HG02588 (cell line): ENCODE data around the gene PCDHB2.
"Not testable (repeated sequence)": the region's sequence is repeated elsewhere in the genome, so short reads cannot be mapped to it uniquely, and the experiment has no call there.

Experiments
- ATAC-seq: cut with Tn5 transposase; IDR thresholded peaks from one replicate; pipeline ENCODE4 v1.9.1; 2021; ENCODE audit warnings: mild to moderate bottlenecking, moderate library complexity; ENCODE audit not compliant: unreplicated experiment

PCDHB2 gene

GRCh38 chr5:141094481-141095262, at the start of gene PCDHB2:
Gene PCDHB2 (plus strand): TSS chr5:141094615. CDS start chr5:141094791, 176 bp downstream.
- ATAC-seq, result no peak

GRCh38 chr5:141050622-141051520, 43.5 kb upstream of the PCDHB2 start, which contains the start of gene PCDHB1:
Gene PCDHB1 (plus strand): TSS chr5:141051374. CDS start chr5:141051471, 97 bp downstream.
- ATAC-seq, result no peak

GRCh38 chr5:141051521-141051866, 42.9 kb upstream of the PCDHB2 start:
- ATAC-seq, result no peak

GRCh38 chr5:141077826-141078225, 16.6 kb upstream of the PCDHB2 start:
- ATAC-seq, result no peak

- ATAC-seq, result no peak
Measured at GRCh38 chr5:141082228-141082627, 12.2 kb upstream of the PCDHB2 start.

GRCh38 chr5:141084487-141084989, 9.9 kb upstream of the PCDHB2 start:
- peak; percentile 49 for ATAC-seq

GRCh38 chr5:141095263-141095641, 837 bp downstream of the PCDHB2 start:
- no peak for ATAC-seq

GRCh38 chr5:141096181-141096580, 1.8 kb downstream of the PCDHB2 start:
- ATAC-seq, result not testable (repeated sequence)

GRCh38 chr5:141096586-141096985, 2.2 kb downstream of the PCDHB2 start:
- ATAC-seq, result not testable (repeated sequence)

GRCh38 chr5:141100243-141100805, 5.9 kb downstream of the PCDHB2 start, which contains the start of gene PCDHB3:
Gene PCDHB3 (plus strand): TSS chr5:141100473. CDS start chr5:141100650, 177 bp downstream.
- ATAC-seq, result no peak

GRCh38 chr5:141101059-141101458, 6.6 kb downstream of the PCDHB2 start:
- no peak for ATAC-seq

GRCh38 chr5:141102070-141102469, 7.7 kb downstream of the PCDHB2 start:
- not testable (repeated sequence) for ATAC-seq

GRCh38 chr5:141102471-141102870, 8.1 kb downstream of the PCDHB2 start:
- ATAC-seq, result not testable (repeated sequence)

GRCh38 chr5:141105350-141105749, 10.9 kb downstream of the PCDHB2 start:
- no peak for ATAC-seq

- ATAC-seq, result no peak
Measured at GRCh38 chr5:141119250-141119649, 24.8 kb downstream of the PCDHB2 start.

GRCh38 chr5:141121563-141121962, 27.1 kb downstream of the PCDHB2 start, which contains the start of gene PCDHB4:
Gene PCDHB4 (plus strand): TSS chr5:141121818. CDS start chr5:141121999, 181 bp downstream.
- ATAC-seq, result no peak

- no peak for ATAC-seq
Measured at GRCh38 chr5:141121985-141122384, 27.6 kb downstream of the PCDHB2 start.

- not testable (repeated sequence) for ATAC-seq
Measured at GRCh38 chr5:141123396-141124135, 29.2 kb downstream of the PCDHB2 start.

- no peak for ATAC-seq
Measured at GRCh38 chr5:141127305-141127704, 32.9 kb downstream of the PCDHB2 start.

GRCh38 chr5:141135030-141135717, 40.8 kb downstream of the PCDHB2 start, which contains the start of gene PCDHB5:
Gene PCDHB5 (plus strand): TSS chr5:141135206. CDS start chr5:141135435, 229 bp downstream.
- no peak for ATAC-seq
